Naive thymus-derived CD8-positive, alpha-beta T cell (primary cell): ENCODE measurements around the gene GOLPH3. TPM values are rescaled to one million over a fixed set of nuclear protein-coding genes. Genes with fewer than 3 reads are reported as not detected.
"Not testable (repeated sequence)": the region's sequence is repeated elsewhere in the genome, so short reads cannot be mapped to it uniquely, and the experiment has no call there.

Experiments
- ATAC-seq, 2 donors: fragments of 150-1000 bp; cut with Tn5 transposase in 1 of 2; sonication (Bioruptor Pico), chemical (Tn5 transposase) in 1 of 2; 1 replicate in 1 of 2; 2 replicates in 1 of 2; pipeline ENCODE4 v1.10.0; 2021; ENCODE audit warnings: mild to moderate bottlenecking in 2 of 2, moderate library complexity in 2 of 2
- POLR2A ChIA-PET: fragments of 350-600 bp; sonication (Branson Sonifier 250); formaldehyde crosslinking; loops from one replicate; lab custom pipeline; 2021; ENCODE audit warnings: antibody characterized with exemption; lab: Charles Lee
- DNase-seq, 10 donors: peaks; one replicate each; pipeline versions ENCODE4 v3.0.0 to v3.0.0-alpha.2; 2020 to 2022
- H3K27ac Mint-ChIP-seq, 10 donors: one replicate each; pipeline ENCODE4 v1.8.0; 2020 to 2022; ENCODE audit warnings: mild to moderate bottlenecking in 10 of 10, mixed read lengths in 10 of 10, moderate library complexity in 4 of 10, inconsistent platforms in 1 of 10
- H3K27me3 Mint-ChIP-seq, 5 donors: one replicate each; pipeline ENCODE4 v1.8.0; 2021 to 2022; ENCODE audit warnings: mixed read lengths in 5 of 5
- H3K36me3 Mint-ChIP-seq, 3 donors: one replicate each; pipeline ENCODE4 v1.8.0; 2020 to 2022; ENCODE audit warnings: mixed read lengths in 3 of 3, mild to moderate bottlenecking in 2 of 3, inconsistent platforms in 1 of 3
- H3K4me1 Mint-ChIP-seq, 4 donors: one replicate each; pipeline ENCODE4 v1.8.0; 2021 to 2022; ENCODE audit warnings: mixed read lengths in 4 of 4
- H3K4me3 Mint-ChIP-seq, 10 donors: one replicate each; pipeline ENCODE4 v1.8.0; 2020 to 2022; ENCODE audit warnings: mild to moderate bottlenecking in 10 of 10, mixed read lengths in 10 of 10, moderate library complexity in 6 of 10, inconsistent platforms in 1 of 10
- H3K9me3 Mint-ChIP-seq, 9 donors: one replicate each; pipeline ENCODE4 v1.8.0; 2020 to 2022; ENCODE audit warnings: mixed read lengths in 9 of 9, mild to moderate bottlenecking in 3 of 9, inconsistent platforms in 1 of 9, moderate library complexity in 1 of 9
- polyA plus RNA-seq, 3 donors: library from polyadenylated mRNA; unstranded; fragments of 300-500 nt; fragmentation: Illumina TruSeq; gene quantifications; one replicate each; pipeline ENCODE4 v1.2.3, GENCODE V29; 2021
- total RNA-seq, 8 experiments: library from RNA in 2 of 8; stranded (reverse) in 2 of 8; gene quantifications; one replicate each; pipeline ENCODE4 v1.2.3 and lab custom pipeline; 2021 to 2026

GOLPH3 gene
- total and polyA plus RNA-seq, 5 experiments from 2014 or later: 63.7 to 88.0 (median 65.7) TPM

DNA sequence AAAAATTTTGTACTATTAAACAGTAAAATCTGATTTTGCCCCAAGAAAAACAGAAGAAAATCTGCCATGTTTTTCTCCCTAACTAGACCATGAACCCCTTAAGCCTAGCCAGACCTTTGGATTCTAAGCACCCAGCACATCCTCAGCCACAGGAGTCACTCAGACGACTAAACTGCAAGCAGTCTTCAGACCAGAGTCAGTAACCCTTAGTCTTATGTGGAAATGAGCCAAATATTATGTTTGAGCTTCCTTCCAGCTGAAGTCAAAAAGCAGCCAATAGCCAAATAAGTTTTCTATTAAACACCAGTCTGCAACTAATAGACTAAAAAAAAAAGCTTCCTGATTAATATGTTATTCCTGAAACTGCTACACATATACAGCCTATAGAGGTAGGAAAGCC, 47.4 kb downstream of the GOLPH3 start:
- no peak for DNase-seq
- no peak overlapping the region for H3K4me3 Mint-ChIP-seq
- no peaks in the 10 kb centered on the region for H3K9me3 Mint-ChIP-seq
- no peaks in the 10 kb centered on the region for H3K27me3 Mint-ChIP-seq
- H3K4me1 Mint-ChIP-seq: peaks cover 10 to 38% (median 34%) of the 10 kb centered on the region in 4 donors
- POLR2A ChIA-PET: no interaction called here
- peak overlapping the region in 4 of 10 donors; percentile 32 to 63 (median 46) for H3K27ac Mint-ChIP-seq
- no peak for ATAC-seq
- H3K36me3 Mint-ChIP-seq: peaks cover 0 to 76% (median 23%) of the 10 kb centered on the region in 3 donors

DNA sequence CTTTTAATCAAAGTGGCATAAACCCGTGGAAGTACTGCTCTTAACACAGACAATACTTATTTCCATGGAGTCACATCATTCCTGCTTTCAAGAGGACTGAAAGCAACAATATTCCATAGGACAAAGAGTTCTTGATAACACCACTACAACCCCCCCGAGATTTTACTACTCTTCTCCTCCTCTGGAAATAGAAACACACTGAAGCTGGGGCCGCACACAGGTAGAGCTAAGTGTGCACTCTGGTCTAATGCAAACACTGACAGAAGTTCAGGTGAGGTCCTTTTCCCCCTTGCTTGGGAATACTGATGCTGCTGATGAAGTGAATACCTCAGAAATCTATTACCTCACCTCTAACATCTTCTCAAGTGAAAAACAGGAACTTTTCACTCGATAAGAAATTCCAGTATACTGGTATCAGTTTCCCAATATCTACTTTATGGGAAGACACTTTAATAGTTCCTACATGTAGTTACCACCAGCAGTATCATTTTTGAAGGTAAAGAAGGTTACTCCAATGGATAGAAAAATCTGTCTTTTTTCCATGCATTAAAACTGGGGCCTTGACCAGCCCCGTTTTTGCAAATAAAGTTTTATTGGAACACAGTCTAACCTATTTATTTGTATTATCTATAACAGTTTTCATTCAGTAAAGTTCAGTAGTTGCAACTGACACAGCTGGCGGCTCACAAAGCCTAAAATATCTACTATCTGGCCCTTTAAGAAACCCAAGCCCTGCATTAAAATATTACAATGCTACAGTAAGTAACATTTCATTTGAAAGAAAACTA, 50.0 kb downstream of the GOLPH3 start:
- no peak for ATAC-seq
- no peak overlapping the region for H3K4me3 Mint-ChIP-seq
- peaks cover 10 to 26% (median 15%) of the 10 kb centered on the region in 4 donors for H3K4me1 Mint-ChIP-seq
- no peaks in the 10 kb centered on the region for H3K27me3 Mint-ChIP-seq
- H3K9me3 Mint-ChIP-seq: no peaks in the 10 kb centered on the region
- POLR2A ChIA-PET: no interaction called here
- DNase-seq: no peak
- H3K27ac Mint-ChIP-seq: peak overlapping the region in 3 of 10 donors; percentile 31 to 48 (median 32)
- H3K36me3 Mint-ChIP-seq: peaks cover 0 to 75% (median 24%) of the 10 kb centered on the region in 3 donors

DNA sequence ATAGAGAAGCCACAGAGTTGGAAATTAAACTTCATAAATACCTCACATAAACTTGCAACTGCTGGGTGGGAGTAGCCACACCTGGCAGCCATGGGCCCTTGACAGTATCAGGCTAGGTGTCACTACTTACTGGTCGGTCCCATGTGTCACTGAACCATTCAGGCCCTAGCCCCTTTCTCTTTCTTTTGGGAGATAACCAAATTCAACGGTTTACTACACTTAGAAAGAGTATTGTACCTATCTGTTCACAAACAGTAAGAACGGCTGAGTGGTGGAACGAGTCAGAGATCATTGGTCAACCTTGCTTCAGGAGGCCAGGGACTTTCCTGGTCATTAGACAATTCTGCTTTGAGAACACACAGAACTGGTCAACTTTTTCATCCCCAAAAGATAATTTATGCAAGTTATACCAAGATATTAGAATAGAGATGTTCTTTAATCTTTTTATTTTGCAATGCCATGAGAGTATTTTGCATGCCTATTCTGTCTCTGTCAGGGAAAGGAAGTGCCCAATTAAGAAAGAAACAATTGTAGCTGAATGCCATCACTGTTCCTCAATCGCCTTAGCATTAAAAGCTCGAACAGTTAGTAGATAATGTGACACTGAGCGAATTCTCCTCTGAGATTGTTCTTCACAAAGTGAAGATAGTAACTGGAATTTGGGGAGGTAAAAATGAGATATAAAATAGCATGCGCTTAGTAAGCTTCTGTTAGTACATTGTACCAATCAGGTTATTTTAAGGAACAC, 50.9 kb downstream of the GOLPH3 start:
- Mint-ChIP-seq H3K4me3 (no peak overlapping the region), H3K9me3 (no peaks in the 10 kb centered on the region), H3K36me3 (peaks cover 0 to 67% (median 22%) of the 10 kb centered on the region in 3 donors), H3K27me3 (no peaks in the 10 kb centered on the region), H3K27ac (peak overlapping the region in 5 of 10 donors; percentile 19 to 48 (median 32)), H3K4me1 (peaks cover 10 to 26% (median 14%) of the 10 kb centered on the region in 4 donors)
- POLR2A ChIA-PET: interaction anchor here (0.6 kb wide), 1 partner anchor 49 kb away, joined by 3 read pairs; no protein-coding TSS in a partner anchor
- no peak for DNase-seq
- no peak for ATAC-seq

GRCh38 chr5:32118922-32119321, 55.2 kb downstream of the GOLPH3 start:
- POLR2A ChIA-PET, ATAC-seq: not testable (repeated sequence)
- H3K4me1 Mint-ChIP-seq: peaks cover 12 to 24% (median 16%) of the 10 kb centered on the region in 4 donors

DNA sequence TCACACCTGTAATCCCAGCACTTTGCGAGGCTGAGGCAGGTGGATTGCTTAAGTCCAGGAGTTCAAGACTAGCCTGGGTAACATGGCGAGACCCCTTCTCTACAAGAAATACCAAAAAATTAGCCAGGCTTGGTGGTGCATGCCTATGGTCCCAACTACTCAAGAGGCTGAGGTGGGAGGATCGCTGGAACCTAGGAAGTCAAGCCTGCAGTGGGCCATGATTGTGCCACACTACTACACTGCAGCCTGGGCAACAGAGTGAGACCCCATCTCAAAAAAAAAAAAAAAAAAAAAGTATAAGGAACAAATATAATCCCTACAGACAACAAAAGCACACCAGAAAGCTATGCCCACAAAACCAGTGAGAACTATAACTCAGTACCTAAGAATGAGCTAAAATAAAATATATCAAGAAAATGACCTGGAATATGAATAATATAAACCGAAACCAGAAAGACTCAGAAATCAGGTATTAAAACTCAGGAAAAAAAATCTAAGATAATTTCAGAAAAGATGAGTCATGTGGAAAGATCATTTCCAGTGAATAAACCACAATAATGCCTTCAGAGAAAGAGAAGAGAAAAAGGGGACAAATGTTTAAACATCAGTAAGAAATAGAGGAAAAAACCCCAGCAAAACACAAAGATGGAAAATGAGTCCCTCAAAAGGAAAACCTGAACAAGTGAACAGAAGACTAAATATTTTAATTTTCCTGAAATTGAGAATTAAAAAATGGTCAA, 57.4 kb downstream of the GOLPH3 start:
- POLR2A ChIA-PET: no interaction called here
- no peaks in the 10 kb centered on the region for H3K27me3 Mint-ChIP-seq
- no peaks in the 10 kb centered on the region for H3K9me3 Mint-ChIP-seq
- DNase-seq (no peak), ATAC-seq (no peak)
- peak overlapping the region in 6 of 10 donors; percentile 13 to 55 (median 45) for H3K27ac Mint-ChIP-seq
- no peak overlapping the region for H3K4me3 Mint-ChIP-seq
- peaks cover 0 to 69% (median 6%) of the 10 kb centered on the region in 3 donors for H3K36me3 Mint-ChIP-seq
- peaks cover 12 to 17% (median 13%) of the 10 kb centered on the region in 4 donors for H3K4me1 Mint-ChIP-seq

More at GRCh38 chr5:32118922-32119321, 55.2 kb downstream of the GOLPH3 start:
- not testable (repeated sequence) for H3K9me3 Mint-ChIP-seq, H3K4me3 Mint-ChIP-seq, DNase-seq, H3K27me3 Mint-ChIP-seq
- Mint-ChIP-seq H3K27ac (peak overlapping the region in 2 of 10 donors; percentile 12 to 20), H3K36me3 (peaks cover 0 to 69% (median 10%) of the 10 kb centered on the region in 3 donors)

DNA sequence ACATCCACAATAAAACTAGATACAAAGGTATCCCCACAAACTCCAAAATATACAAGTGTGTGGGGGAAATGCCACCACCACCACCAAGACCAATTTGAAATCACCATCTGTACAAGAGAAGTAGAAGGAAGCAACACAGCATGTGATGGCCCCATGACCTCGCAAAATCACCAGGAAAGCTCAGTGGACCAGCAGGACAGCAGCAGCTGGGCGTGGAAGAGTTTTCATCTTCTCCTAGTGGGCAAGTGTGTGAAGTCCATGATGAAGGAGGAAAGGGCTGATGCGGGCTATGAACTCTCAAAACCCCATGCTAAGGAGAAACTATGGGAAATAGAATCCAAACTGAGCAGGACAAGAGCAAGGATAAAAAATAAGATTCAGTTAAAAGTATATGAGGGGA, 58.1 kb downstream of the GOLPH3 start:
- ATAC-seq (no peak), DNase-seq (no peak)
- peaks cover 12 to 17% (median 13%) of the 10 kb centered on the region in 4 donors for H3K4me1 Mint-ChIP-seq
- peak overlapping the region in 9 of 10 donors; percentile 0 to 65 (median 39) for H3K27ac Mint-ChIP-seq
- POLR2A ChIA-PET: no interaction called here
- no peak overlapping the region for H3K4me3 Mint-ChIP-seq
- no peaks in the 10 kb centered on the region for H3K9me3 Mint-ChIP-seq
- peaks cover 0 to 69% (median 3%) of the 10 kb centered on the region in 3 donors for H3K36me3 Mint-ChIP-seq
- H3K27me3 Mint-ChIP-seq: no peaks in the 10 kb centered on the region

DNA sequence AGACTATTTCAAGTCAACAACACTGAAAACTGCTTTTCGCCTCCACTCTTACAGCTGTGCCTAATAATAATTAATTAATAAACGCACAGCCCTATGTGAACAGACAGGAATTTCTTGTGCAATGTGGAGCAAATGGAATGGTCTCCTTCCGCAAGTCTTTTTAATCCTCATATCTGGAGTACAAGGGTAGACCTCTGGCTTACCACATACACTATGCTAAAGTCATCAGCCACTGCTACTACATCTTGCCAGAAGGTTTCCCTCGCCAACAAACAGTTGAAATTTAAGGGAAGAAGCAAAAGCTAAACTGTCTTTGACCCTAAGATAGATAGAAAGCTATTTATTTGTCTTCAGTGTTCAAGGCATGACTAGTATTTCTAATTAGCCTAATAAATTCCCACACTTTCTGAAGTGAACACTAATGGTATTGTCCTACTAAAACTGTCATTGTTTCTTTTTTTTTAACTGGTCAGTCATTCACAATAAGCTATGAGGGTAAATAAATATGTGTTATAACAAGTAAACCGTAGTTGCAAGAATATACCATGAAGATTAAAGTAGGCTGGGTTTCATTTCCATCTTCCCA, 63.9 kb downstream of the GOLPH3 start:
- H3K27me3 Mint-ChIP-seq: no peaks in the 10 kb centered on the region
- DNase-seq: no peak
- POLR2A ChIA-PET: interaction anchor here (0.5 kb wide), 1 partner anchor 242 kb away, joined by 3 read pairs; no protein-coding TSS in a partner anchor
- H3K36me3 Mint-ChIP-seq: peaks cover 0 to 64% (median 3%) of the 10 kb centered on the region in 3 donors
- no peak overlapping the region for H3K4me3 Mint-ChIP-seq
- ATAC-seq: no peak
- H3K4me1 Mint-ChIP-seq: peaks cover 0 to 5% (median 0%) of the 10 kb centered on the region in 4 donors
- peak overlapping the region in 1 of 10 donors; percentile 29 for H3K27ac Mint-ChIP-seq
- H3K9me3 Mint-ChIP-seq: no peaks in the 10 kb centered on the region

GRCh38 chr5:32109236-32109635, 64.9 kb downstream of the GOLPH3 start:
- Mint-ChIP-seq H3K36me3 (peaks cover 0 to 61% (median 3%) of the 10 kb centered on the region in 3 donors), H3K27ac (peak overlapping the region in 2 of 10 donors; percentile 56 to 59), H3K27me3 (no peaks in the 10 kb centered on the region), H3K4me1 (peaks cover 0 to 5% (median 0%) of the 10 kb centered on the region in 4 donors), H3K4me3 (no peak overlapping the region), H3K9me3 (no peaks in the 10 kb centered on the region)
- POLR2A ChIA-PET: no interaction called here
- ATAC-seq (no peak), DNase-seq (no peak)

- POLR2A ChIA-PET: no interaction called here
- no peak for ATAC-seq
- Mint-ChIP-seq H3K36me3 (peaks cover 0 to 71% (median 6%) of the 10 kb centered on the region in 3 donors), H3K27ac (peak overlapping the region in 3 of 10 donors; percentile 17 to 50 (median 25)), H3K4me3 (no peak overlapping the region), H3K9me3 (no peaks in the 10 kb centered on the region), H3K4me1 (peaks cover 0 to 5% (median 0%) of the 10 kb centered on the region in 4 donors), H3K27me3 (no peaks in the 10 kb centered on the region)
- no peak for DNase-seq
Measured at GRCh38 chr5:32108167-32108566, 66.0 kb downstream of the GOLPH3 start.

GRCh38 chr5:32107291-32107690, 66.8 kb downstream of the GOLPH3 start:
- ATAC-seq: no peak
- POLR2A ChIA-PET: no interaction called here
- Mint-ChIP-seq H3K4me1 (peaks cover 0 to 3% (median 0%) of the 10 kb centered on the region in 4 donors), H3K27ac (peak overlapping the region in 2 of 10 donors; percentile 55 to 73), H3K4me3 (no peak overlapping the region), H3K36me3 (peaks cover 0 to 71% (median 6%) of the 10 kb centered on the region in 3 donors), H3K27me3 (no peaks in the 10 kb centered on the region), H3K9me3 (no peaks in the 10 kb centered on the region)
- DNase-seq: no peak

- H3K4me1 Mint-ChIP-seq: peaks cover 0 to 1% (median 0%) of the 10 kb centered on the region in 4 donors
- no peaks in the 10 kb centered on the region for H3K27me3 Mint-ChIP-seq
- ATAC-seq (no peak), DNase-seq (no peak)
- H3K9me3 Mint-ChIP-seq: no peaks in the 10 kb centered on the region
- peak overlapping the region in 1 of 10 donors; percentile 11 for H3K27ac Mint-ChIP-seq
- POLR2A ChIA-PET: no interaction called here
- H3K4me3 Mint-ChIP-seq: no peak overlapping the region
- H3K36me3 Mint-ChIP-seq: peaks cover 0 to 60% (median 3%) of the 10 kb centered on the region in 3 donors
Measured at GRCh38 chr5:32103521-32103920, 70.6 kb downstream of the GOLPH3 start.
